Measurements from ENCODE around the gene SH2B3. TPM values are rescaled to one million over a fixed set of nuclear protein-coding genes. Genes with fewer than 3 reads are reported as not detected.

SH2B3 gene
- total and polyA plus RNA-seq, 2 donors (not counting 1 experiment from before 2014, with no cell fraction given): 21.9 to 69.4 TPM

GRCh38 chr12:111445726-111446581 is 40.2 kb downstream of the SH2B3 start:
- H2AFZ ChIP-seq (ENCODE audit: insufficient read depth, low read depth, low read length, poor library complexity, severe bottlenecking): no peak overlapping the region
- peaks cover 71% of the 10 kb centered on the region for H3K79me2 ChIP-seq (ENCODE audit: control insufficient read depth, insufficient read depth, low read length)
- Mint-ChIP-seq H3K27ac (peak overlapping the region; percentile 83), H3K4me3 (peak overlapping the region; percentile 53), H3K9me3 (ENCODE audit: insufficient read depth) (no peaks in the 10 kb centered on the region), H3K4me1 (peaks cover 73% of the 10 kb centered on the region), H3K27me3 (no peaks in the 10 kb centered on the region)
- TF ChIP-seq CTCF (IDR thresholded peaks at IDR 0.05) (no peak), EZH2 (IDR thresholded peaks at IDR 0.05; ENCODE audit: borderline replicate concordance, insufficient read depth, low read depth, low read length, poor library complexity, severe bottlenecking) (no peak)
- DNase-seq (peak; percentile 23), ATAC-seq (ENCODE audit: low read depth) (no peak)
- ChIA-PET CTCF (interaction anchor here (1.5 to 42.0 kb wide), 5 partner anchors 11 to 82 kb away, joined by 4 to 1472 read pairs (median 8); partner anchors contain the start of gene SH2B3), POLR2A (interaction anchor here (0.6 to 3.3 kb wide), 4 partner anchors 9 to 46 kb away, joined by 3 to 42 read pairs (median 6); no protein-coding TSS in a partner anchor)
- H3K9ac ChIP-seq (ENCODE audit: low read length): no peak overlapping the region
- no peaks in the 10 kb centered on the region for H3K27me3 ChIP-seq (replicated peaks in 1 of 4; ENCODE audit: control extremely low read depth in 1 of 4, control insufficient read depth in 3 of 4, insufficient read depth in 4 of 4, low read length in 3 of 4)
- peak overlapping the region; percentile 68 for H3K4me2 ChIP-seq (replicated peaks; ENCODE audit: low read depth, low read length, poor library complexity, severe bottlenecking)
- peaks cover 35 to 76% of the 10 kb centered on the region in 2 donors for H3K4me1 ChIP-seq (ENCODE audit: control insufficient read depth in 2 of 2, insufficient read depth in 2 of 2, low read length in 2 of 2)
- peaks cover 59% of the 10 kb centered on the region for H4K20me1 ChIP-seq (ENCODE audit: control insufficient read depth, insufficient read depth, low read length, poor library complexity, severe bottlenecking)
- no peak overlapping the region for H3K4me3 ChIP-seq (ENCODE audit: control extremely low read depth in 1 of 5, extremely low read depth in 1 of 5, insufficient read depth in 1 of 5, low read depth in 2 of 5, low read length in 4 of 5)
- WGBS (ENCODE audit: insufficient coverage): 48% methylated on average over 4 of the region's 6 CpGs
- intact Hi-C loops (cut with micrococcal nuclease): loop anchor here (1.0 to 2.0 kb wide), 4 partner anchors 11 to 153 kb away; partner anchors contain the start of genes ATXN2 and SH2B3
- H3K9me3 ChIP-seq (ENCODE audit: control extremely low read depth in 1 of 3, control insufficient read depth in 2 of 3, insufficient read depth in 1 of 3, low read length in 2 of 3): no peaks in the 10 kb centered on the region
- H3K36me3 ChIP-seq (replicated peaks in 1 of 2; ENCODE audit: control extremely low read depth in 1 of 2, control insufficient read depth in 1 of 2, extremely low read depth in 1 of 2, insufficient read depth in 2 of 2, low read length in 1 of 2): peaks cover 0 to 62% of the 10 kb centered on the region in 2 experiments
- peak overlapping the region; percentile 79 to 89 for H3K27ac ChIP-seq (ENCODE audit: low read length in 2 of 2)
